Frontal cortex (tissue), 4 donors: ENCODE data around the gene C9. TPM values are rescaled to one million over a fixed set of nuclear protein-coding genes. Genes with fewer than 3 reads are reported as not detected.
"Not testable (repeated sequence)": the region's sequence is repeated elsewhere in the genome, so short reads cannot be mapped to it uniquely, and the experiment has no call there.

Source experiments
- DNase-seq, 2 donors: peaks; one replicate each; pipeline ENCODE4 v3.0.0; 2012; ENCODE audit warnings: low spot score in 2 of 2
- FAIRE-seq: peaks from 2 replicates; lab custom pipeline; 2012; peaks lifted over from hg19 to GRCh38; lab: Jason Lieb, UNC
- total RNA-seq: library from RNA; depleted of rRNA; stranded (reverse); fragments of >200 nt; gene quantifications from one replicate; pipeline ENCODE4 v1.2.3, GENCODE V29; 2014
- donor health status: control.
- donor health status: control.
- donor health status: control.

The C9 gene
- under 0.01 TPM for total RNA-seq

DNA sequence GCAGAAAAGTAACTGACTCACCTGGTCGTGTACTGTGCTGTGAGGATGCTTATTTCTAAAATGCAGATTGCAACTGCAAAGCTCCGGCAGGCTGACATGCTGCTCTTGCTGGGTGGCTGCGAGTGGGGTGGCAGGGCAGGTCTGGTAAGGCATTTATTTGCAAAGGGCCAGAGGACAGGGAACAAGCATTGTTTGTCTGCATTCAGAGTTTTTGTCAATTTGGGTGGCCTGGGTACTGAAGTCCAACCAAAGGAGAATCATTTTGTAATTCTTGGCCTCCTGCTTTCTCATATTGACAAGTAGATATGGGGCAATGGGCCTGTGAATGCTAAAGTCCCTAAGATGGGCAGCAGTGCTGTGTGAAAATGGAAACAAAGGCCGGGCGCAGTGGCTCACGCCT lies at the start of gene C9:
Gene C9 (minus strand): TSS at position 129 of the 400 bp plus-strand sequence. CDS start 31 bp downstream, at position 98.
- DNase-seq (no peak), FAIRE-seq (no peak)

DNA sequence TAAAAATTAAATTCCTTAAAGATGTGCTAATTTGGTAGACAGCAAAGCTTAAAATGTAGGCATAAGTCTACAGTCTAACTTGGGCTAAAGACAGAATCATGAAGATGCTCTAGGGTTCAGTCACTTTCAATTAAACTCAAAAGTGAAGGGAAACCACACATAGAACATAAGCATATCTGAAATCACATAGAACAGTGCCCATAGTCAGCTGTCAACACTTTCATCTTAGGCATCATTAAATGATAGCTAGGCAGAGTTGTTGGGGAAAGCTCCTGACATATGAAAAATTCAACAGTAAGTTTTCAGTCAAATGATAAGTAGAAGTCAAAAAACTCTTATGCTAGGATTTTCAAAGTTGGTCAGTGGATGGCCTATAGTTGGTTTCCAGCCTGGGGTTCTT lies 49.5 kb upstream of the C9 start:
- no peak for FAIRE-seq
- DNase-seq = no peak

DNA sequence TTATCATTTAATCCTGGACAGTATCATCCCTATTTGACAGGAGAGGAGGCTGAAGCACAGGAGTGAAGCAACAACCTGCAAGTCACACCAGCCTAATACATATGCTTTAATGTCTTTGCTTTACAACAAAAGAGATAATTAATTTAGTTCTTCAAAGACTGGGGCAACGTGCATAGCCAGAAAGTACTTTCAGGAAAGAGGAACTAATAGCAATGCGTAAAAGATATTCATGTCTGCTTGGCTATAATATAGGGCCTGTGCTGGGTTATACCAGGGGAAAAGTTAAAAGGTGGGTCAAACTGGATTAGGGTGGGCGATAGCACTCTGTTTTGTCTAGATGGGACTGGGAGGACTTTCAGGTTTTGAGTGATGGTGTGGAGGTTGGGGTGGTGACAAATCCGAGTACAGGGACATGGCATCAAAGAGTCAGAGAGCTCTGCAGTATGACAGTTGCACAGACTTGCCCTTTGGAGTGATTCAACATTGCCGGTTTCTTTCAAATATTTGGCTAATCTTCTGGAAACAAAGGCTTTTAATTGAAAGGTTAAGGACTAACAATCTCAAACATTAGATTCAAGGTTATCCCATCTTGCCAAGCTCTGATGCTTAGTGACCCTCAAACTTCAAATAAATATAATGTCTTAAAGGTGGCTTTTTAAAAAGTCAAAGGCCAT lies 48.6 kb upstream of the C9 start:
- FAIRE-seq (no peak), DNase-seq (no peak)

DNA sequence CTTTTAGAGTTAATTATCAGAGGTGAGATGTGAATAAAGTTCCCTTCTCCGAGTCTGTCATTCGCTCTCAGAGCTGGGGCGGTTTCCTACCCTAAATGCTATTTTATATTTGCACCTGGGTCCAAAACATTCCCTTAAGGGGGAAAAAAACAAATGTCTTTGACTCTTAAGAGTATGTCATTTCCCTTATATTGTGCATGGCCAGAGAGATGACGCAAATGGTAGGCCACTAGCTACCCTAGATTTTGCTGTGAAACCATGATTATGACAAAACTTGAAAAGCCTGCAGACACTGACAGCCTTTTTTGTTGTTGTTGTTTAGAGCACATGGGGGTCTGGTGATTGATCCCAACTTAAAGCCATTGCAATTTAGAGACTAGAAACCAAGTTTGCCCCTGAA lies 47.7 kb upstream of the C9 start:
- no peak for FAIRE-seq

DNA sequence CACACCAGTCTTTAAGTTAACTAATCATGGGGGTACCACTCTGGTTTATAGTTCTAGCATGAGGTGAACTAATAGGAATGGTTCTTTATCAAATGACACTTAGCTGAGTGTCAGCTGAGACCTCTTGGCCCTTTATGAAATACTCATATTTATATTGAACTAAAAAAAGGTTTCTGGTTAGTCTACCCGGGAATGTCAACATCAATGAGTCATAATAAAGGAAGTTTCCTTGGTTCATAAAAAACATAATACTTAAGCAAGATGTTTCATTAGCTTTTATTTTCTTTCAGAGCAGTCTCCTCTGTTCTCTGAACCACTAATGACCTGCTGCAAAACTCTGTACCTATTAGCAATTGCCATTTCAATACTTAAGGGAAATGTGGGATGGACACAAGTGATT lies 46.8 kb upstream of the C9 start:
- DNase-seq (no peak), FAIRE-seq (no peak)

More for the DNA sequence above, 47.7 kb upstream of the C9 start:
- no peak for DNase-seq

DNA sequence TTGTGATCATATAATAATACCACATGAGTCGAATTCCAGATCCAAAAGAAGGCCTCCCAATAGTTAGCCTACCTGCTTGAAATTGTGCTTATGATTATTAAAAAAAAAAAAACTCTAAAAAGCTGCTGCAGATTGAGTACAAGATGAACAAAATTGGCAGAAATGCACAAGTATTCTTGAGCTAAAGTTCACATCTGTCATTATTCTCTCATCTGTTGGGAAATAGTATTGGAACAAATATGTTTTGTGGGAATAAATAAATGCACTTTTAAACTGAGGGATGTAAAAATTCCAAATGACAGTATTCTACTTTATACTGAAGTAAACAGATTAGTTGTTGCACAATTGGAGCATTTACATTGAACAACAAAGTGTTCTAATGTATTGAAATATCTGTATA lies 44.7 kb upstream of the C9 start:
- FAIRE-seq (no peak), DNase-seq (no peak)

DNA sequence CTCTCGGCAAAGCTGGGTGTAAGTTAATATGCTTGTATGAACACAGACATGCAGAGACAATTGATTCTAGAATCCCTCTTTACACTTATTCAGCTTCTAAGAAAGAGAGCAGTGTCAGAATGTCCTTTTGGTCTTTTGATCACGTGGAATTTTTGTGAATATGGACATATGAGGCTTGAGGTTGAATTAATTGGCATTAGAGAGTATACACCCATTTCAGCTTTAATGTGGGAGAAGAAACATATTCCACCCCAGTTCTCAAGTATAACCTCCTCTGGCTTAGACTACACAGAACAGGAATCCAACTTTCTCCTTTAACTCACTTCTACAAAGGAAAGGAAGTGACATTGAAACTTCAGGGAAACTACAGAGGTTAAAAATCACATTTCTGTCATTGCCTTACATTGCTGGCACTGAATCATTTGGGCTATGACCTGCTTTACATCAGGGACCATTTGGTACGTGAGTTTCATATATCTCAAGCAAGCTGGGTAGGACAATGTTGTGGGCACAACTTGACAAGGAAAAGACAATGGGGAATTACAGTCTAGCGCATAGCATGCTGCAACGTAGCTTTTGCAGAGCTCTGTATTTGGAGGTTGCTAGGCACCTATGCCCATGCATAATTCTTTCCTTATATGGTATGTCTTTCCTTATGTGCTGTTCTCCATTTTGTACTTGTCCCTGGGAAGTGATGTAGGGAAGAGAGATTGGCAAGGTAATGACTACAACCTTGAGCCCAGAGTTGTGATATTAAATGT lies 41.0 kb upstream of the C9 start:
- no peak for FAIRE-seq
- DNase-seq = no peak

DNA sequence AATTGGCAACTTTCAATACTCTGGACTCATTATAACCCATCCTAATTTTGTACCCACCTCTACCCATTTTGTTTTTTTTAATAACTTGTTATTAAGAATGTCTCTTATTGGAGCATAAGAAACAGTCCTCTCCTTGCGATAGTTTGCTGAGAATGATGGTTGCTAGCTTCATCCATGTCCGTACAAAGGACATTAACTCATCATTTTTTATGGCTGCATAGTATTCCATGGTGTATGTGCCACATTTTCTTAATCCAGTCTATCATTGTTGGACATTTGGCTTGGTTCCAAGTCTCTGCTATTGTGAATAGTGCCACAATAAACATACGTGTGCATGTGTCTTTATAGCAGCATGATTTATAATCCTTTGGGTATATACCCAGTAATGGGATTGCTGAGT lies 39.5 kb upstream of the C9 start:
- not testable (repeated sequence) for FAIRE-seq

DNA sequence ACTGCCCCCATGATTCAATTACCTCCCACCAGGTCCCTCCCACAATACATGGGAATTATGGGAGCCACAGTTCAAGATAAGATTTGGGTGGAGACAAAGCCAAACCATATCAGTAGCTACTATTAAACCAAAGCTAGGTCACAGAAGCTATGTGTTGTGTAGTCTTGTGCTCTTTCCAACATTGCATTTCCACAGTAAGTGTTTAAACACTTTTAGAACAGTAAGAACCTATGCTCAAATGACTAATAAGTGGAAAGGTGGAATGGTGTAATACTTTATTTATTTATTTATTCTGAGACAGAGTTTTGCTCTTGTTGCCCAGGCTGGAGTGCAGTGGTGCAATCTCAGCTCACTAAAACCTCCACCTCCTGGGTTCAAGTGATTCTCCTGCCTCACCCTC lies 37.8 kb upstream of the C9 start:
- DNase-seq, FAIRE-seq: not testable (repeated sequence)

More for the DNA sequence above, 39.5 kb upstream of the C9 start:
- not testable (repeated sequence) for DNase-seq

DNA sequence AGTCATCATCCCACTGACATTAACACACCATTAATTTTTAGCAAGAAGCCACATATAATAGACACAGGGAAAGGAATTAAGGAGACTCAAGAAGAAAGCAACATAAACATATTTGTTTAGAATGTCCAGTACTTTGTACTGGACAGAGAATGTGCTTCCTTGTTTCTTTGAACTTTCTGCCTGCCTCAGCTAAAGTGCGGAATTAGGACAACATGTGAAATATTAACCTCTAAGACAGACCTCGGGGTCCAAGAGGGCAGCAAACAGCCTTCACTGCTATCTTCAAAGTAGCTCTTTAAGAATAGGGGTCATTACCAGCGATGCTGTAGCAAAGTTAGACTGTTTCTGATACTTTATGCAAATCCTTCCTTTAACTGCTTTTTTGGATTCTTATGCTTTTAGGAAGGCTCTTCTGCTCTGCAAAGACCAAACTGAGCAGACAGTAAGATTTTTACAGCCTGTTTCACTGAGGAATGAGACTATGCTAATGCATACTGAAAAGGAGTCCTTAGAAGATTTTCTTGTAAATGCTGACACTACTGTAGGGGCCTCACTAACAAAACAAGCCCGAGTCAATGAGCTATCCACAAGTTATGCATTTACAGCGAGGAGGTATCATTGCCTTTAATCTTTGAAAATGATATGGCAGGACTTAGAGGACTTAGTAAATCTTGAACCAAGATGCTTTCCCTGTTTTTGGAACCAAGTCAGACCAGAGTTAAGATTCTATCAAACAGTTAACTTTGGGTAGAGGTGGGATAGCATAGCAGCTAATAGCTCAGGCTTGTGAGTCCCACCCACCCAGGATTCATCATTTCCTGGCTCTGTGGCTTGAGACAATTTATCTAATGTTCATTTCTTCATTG lies 36.7 kb upstream of the C9 start:
- DNase-seq (no peak), FAIRE-seq (no peak)

DNA sequence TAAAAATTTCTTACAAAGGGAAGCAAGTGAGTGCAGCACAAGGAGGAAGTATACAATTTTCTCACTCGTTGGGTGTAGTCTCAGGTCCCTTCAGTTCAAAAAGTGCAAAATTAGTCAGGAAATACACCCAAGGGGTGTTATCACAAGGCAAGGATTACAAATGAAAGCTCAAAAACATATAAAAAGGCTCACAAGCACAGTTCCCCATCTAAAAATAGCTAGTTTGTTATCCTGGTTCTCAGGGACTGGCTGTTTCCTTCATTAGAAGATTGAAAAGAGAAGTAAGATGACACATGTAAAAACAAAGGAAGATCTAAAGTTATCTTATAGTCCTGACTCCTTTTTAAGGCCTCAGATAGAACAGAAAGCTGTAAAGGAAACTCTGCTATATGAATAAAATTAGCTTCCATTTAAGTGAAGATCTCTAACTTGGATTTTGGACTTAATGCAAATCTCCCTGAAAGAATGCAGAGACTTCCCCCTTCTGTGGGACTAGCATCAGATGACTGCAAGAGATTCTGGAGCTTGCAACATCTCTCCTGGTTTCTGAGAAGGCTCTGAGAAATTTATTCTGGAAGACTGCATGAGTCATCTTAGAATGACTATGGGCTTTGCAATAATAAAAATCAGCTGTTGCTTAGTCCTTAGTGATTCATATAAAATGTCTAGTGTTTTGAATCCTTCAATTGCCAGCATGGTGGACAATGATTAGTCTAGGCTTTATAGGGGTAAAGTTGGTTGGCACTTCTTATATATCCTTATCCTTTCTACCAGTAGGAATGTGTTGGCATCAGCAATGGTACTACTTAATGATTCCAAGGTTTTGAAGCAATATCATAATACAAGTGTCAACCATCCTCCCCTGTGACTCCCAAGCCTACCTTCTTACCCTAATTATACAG lies 35.1 kb upstream of the C9 start:
- FAIRE-seq = no peak
- DNase-seq = peak in 1 of 2 donors; percentile 17

DNA sequence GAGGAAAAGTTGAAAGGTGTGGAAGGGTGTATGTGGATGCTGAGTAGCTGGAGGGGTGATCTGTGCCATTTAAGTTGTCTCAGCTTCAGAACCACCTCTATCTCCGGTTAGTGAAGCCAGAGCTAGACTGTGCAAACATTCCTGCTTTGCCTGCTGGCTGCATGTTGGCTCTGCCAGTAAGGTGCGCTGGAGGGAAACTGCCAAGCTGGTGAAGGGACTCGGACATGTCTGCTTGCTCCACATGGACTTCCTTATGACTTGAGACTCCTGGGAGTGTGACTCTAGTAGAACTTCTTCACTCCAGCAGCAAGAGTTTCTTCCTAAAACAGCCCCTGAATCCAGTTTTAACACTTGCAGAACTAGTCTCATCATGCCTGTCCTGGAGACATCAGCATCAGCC lies 32.5 kb upstream of the C9 start:
- DNase-seq (no peak), FAIRE-seq (no peak)

DNA sequence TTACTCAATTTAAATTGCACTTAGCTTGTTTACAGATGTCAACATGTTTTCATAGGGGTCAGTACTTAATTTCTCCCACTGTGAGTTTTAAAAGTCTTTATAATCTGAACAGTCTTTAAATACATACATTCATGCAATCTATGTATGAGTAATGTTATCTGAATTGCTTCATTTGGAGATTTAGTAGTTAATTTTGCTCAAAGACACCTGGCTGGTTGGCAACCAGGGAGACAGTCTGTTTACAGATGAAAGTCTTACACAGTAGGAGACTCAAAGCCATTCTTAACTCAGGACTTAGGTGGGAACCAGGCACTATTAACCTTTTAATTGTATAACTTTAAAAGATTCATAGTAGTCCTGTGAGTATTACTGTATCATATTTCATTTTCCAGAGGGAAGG lies 31.2 kb upstream of the C9 start:
- FAIRE-seq = no peak
- no peak for DNase-seq

DNA sequence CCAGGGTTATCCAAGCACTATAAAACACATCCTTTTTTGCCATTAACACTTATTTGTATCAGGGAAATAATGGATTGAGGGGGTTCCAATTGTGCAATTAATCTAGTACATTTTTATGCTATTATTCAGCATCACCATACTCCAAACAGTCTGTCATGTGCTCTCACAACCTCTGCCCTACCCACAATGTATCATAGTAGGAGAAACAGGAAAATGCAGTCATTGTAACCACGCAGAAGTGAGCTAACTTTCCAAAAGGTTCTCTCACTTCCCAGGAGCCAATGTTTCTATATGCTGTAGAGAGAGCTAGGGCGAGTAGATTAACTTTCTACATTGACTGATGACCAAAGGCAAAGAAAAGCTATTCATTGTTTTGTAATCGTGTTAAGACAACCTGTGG lies 30.7 kb upstream of the C9 start:
- no peak for FAIRE-seq
- DNase-seq = no peak

DNA sequence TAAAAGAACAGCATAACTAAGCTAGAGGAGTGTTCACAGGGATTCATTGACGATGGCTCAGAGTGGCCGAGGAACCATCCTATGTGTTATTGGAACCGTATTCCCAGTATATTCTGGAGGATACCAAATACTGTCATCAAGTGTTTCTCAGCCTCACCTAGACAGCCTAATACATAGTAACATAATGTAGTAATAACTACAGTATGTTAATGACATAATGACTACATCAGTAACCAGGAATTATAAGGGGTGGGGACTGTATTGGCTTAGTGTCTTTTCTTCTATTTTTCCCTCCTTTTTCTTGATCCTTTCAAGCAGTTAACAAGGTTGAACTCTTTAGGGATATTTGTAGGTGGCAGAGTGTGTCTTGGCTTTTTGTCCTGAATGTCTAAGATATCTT lies 26.6 kb upstream of the C9 start:
- no peak for DNase-seq
- FAIRE-seq = no peak

DNA sequence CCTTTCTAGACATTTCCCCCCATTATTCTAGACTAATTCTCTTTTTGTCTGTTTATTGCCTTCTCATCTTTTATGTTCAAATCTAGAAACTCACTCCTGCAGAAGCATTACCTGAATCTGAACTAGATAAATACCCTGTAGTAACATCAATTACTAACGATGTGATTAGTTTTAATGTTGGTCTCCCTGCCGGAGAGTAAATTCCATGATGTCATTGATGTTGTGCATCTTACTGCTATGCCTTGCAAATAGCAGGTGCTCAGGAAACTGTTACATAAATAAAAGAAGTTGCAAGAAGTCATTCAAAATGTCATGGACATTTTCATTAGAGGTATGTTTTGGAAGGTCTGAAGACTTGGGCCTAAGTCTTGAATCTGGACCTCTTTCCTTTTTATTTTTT lies 23.0 kb upstream of the C9 start:
- FAIRE-seq (no peak), DNase-seq (no peak)

DNA sequence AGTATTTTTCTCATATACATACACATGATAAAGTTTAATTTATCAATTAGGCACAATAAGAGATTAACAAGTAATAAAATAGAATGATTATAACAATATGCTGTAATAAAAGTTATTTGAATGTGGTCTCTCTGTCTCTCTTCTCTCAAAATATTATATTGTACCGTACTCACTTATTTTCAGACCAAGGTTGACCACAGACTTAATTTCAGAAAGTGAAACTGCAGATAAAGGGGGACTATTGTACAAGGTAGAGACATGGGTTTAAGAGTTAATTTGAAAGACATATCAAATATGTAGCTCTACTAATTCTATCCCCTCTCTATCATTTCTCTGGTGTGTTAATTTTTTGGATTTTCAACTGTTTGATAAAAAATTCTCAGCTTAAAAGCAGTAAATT lies 20.0 kb upstream of the C9 start:
- FAIRE-seq = no peak

DNA sequence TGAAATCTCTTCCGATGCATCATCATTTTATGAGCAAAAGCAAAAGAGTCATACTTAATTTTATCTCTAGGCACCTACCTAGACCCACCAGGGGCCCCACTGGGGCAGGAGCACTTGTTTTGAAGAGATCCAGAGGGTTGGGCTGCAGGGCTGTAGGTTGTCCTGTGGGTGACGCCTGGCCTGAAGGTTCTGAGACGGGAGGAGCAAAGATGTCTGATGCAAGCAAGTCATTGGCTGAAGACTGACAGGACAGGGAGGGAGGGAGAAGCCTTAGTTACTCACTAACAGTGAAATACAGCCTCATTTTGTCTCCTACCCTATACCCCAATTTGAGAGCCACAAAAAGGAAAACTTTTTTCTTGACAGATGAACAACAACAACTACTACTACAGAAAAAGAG lies 17.1 kb upstream of the C9 start:
- FAIRE-seq (no peak), DNase-seq (no peak)

More for the DNA sequence above, 20.0 kb upstream of the C9 start:
- DNase-seq = no peak

DNA sequence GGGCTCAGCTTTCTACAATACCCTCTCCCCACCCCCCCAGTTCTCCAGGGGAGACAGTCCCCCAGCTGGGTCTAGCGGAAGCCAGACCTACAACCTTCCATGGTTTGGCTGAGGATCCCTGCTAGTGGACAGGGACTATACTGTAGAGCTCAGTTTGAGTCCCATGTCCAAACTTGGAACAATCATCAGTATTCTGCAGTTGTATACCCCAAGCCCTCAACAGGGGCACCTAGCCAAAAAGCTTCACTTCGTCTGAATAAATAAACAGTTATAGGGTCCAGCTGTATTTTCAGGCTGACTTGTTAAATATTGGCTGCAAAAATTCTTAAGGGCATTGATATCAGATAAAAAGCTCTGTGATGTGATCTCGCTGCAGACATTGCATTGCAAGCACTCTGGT lies 15.4 kb upstream of the C9 start:
- FAIRE-seq (no peak), DNase-seq (no peak)

DNA sequence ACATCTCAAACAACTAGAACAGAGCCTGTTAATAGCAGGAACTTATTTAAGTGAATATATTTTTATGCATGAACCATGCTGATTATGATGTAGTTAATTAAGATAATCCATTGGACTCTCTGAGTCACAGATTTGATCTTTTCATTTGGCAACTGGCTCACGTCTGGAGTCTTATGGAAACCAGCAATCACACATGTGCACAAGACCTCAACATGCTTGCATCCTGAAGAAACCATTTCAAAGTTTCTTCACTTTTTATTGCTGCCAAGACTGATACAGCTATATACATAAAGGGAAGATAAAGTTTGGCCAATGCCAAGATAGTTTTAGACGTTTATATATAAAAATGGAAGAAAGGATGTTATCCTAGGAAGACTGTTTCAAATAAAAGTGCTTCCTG lies 13.3 kb upstream of the C9 start:
- no peak for DNase-seq
- no peak for FAIRE-seq
